HL-60/S4 treated with retinoic acid at 250 ng/mL for 4 days and 3 days (cell line): ENCODE data around the gene EGLN3.
"Not testable (repeated sequence)": the region's sequence is repeated elsewhere in the genome, so short reads cannot be mapped to it uniquely, and the experiment has no call there.

ENCODE experiments used
- in situ Hi-C: fragments of 300-500 bp; cut with MboI; formaldehyde crosslinking; loops from 2 replicates; pipeline ENCODE4 v1.7.0; 2022; ENCODE audit warnings: low sequenced_read_pairs

Gene EGLN3

GRCh38 chr14:33950320-33951182, at the start of gene EGLN3:
EGLN3 (minus strand) TSS chr14:33951074; CDS start chr14:33950752, 322 bp downstream.
- in situ Hi-C loops: no loop called here

GRCh38 chr14:34000396-34000795, 49.5 kb upstream of the EGLN3 start:
- in situ Hi-C loops: no loop called here

GRCh38 chr14:33999771-34000291, 49.0 kb upstream of the EGLN3 start:
- in situ Hi-C loops: no loop called here

- in situ Hi-C loops: no loop called here
Measured at GRCh38 chr14:33997611-33998010, 46.7 kb upstream of the EGLN3 start.

GRCh38 chr14:33996462-33996861, 45.6 kb upstream of the EGLN3 start:
- in situ Hi-C loops: no loop called here

- in situ Hi-C loops: no loop called here
Measured at GRCh38 chr14:33993246-33993645, 42.4 kb upstream of the EGLN3 start.

GRCh38 chr14:33992274-33993007, 41.6 kb upstream of the EGLN3 start:
- in situ Hi-C loops: no loop called here

GRCh38 chr14:33990790-33991189, 39.9 kb upstream of the EGLN3 start:
- in situ Hi-C loops: no loop called here

- in situ Hi-C loops: no loop called here
Measured at GRCh38 chr14:33987565-33988080, 36.7 kb upstream of the EGLN3 start.

- in situ Hi-C loops: no loop called here
Measured at GRCh38 chr14:33986804-33987203, 35.9 kb upstream of the EGLN3 start.

- in situ Hi-C loops: no loop called here
Measured at GRCh38 chr14:33985242-33985641, 34.4 kb upstream of the EGLN3 start.

GRCh38 chr14:33979613-33980276, 28.9 kb upstream of the EGLN3 start:
- in situ Hi-C loops: no loop called here

- in situ Hi-C loops: no loop called here
Measured at GRCh38 chr14:33978892-33979612, 28.2 kb upstream of the EGLN3 start.

GRCh38 chr14:33972583-33973081, 21.8 kb upstream of the EGLN3 start:
- in situ Hi-C loops: no loop called here

- in situ Hi-C loops: not testable (repeated sequence)
Measured at GRCh38 chr14:33969846-33970245, 19.0 kb upstream of the EGLN3 start.

- in situ Hi-C loops: no loop called here
Measured at GRCh38 chr14:33968722-33969121, 17.8 kb upstream of the EGLN3 start.

GRCh38 chr14:33967138-33967537, 16.3 kb upstream of the EGLN3 start:
- in situ Hi-C loops: no loop called here

GRCh38 chr14:33966276-33966675, 15.4 kb upstream of the EGLN3 start:
- in situ Hi-C loops: no loop called here

GRCh38 chr14:33964599-33965317, 13.9 kb upstream of the EGLN3 start:
- in situ Hi-C loops: no loop called here

GRCh38 chr14:33963892-33964291, 13.0 kb upstream of the EGLN3 start:
- in situ Hi-C loops: no loop called here
